ENCODE data around the gene MAP1LC3A. TPM values are rescaled to one million over a fixed set of nuclear protein-coding genes. Genes with fewer than 3 reads are reported as not detected.

The MAP1LC3A gene
- total and polyA plus RNA-seq, 4 donors = 4.9 to 38.8 (median 12.7) TPM

GRCh38 chr20:34579979-34580940 is 21.7 kb downstream of the MAP1LC3A start:
- H3K36me3 ChIP-seq (ENCODE audit: control insufficient read depth in 4 of 4, insufficient read depth in 3 of 4, low read depth in 1 of 4, low read length in 3 of 4) = peaks cover 0 to 7% (median 2%) of the 10 kb centered on the region in 4 donors
- no peak overlapping the region for H3K9ac ChIP-seq (ENCODE audit: low read depth in 1 of 2, low read length in 2 of 2)
- no peak overlapping the region for H3K27ac ChIP-seq (ENCODE audit: low read depth in 1 of 2, low read length in 2 of 2)
- DNase-seq (ENCODE audit: low spot score) = no peak
- H3K4me3 ChIP-seq (ENCODE audit: low read depth in 1 of 3, low read length in 3 of 3) = no peak overlapping the region
- 90% methylated on average over 7 of the region's 7 CpGs for WGBS
- H3K4me1 ChIP-seq (ENCODE audit: control insufficient read depth in 4 of 4, insufficient read depth in 4 of 4, low read length in 3 of 4) = no peaks in the 10 kb centered on the region
- H3K9me3 ChIP-seq (ENCODE audit: control insufficient read depth in 4 of 4, low read length in 3 of 4) = no peaks in the 10 kb centered on the region
- no peaks in the 10 kb centered on the region for H3K27me3 ChIP-seq (ENCODE audit: control insufficient read depth in 4 of 4, insufficient read depth in 4 of 4, low read length in 3 of 4)
- no peak for TF ChIP-seq JUND (IDR thresholded peaks at IDR 0.05)
- no peak for TF ChIP-seq MAX (IDR thresholded peaks at IDR 0.05)
- TF ChIP-seq TAF1 (conservative IDR thresholded peaks at IDR 0.05) = no peak
- TF ChIP-seq HNF4G (IDR thresholded peaks at IDR 0.05) = no peak
- no peak for TF ChIP-seq NR2F2 (IDR thresholded peaks at IDR 0.05)
- TF ChIP-seq HNF4A (conservative IDR thresholded peaks at IDR 0.05) = no peak
- no peak for TF ChIP-seq RAD21 (IDR thresholded peaks at IDR 0.05)
- no peak for TF ChIP-seq YY1 (IDR thresholded peaks at IDR 0.05)
- no peak for TF ChIP-seq CTCF (IDR thresholded peaks at IDR 0.05; ENCODE audit: low read depth, low read length, missing input control)
- TF ChIP-seq FOXA1 (IDR thresholded peaks at IDR 0.05) = no peak
- no peak for TF ChIP-seq RXRA (IDR thresholded peaks at IDR 0.05)
- TF ChIP-seq REST (IDR thresholded peaks at IDR 0.05) = no peak
- no peak for TF ChIP-seq FOXA2 (IDR thresholded peaks at IDR 0.05)
- no peak for TF ChIP-seq ATF3 (IDR thresholded peaks at IDR 0.05)
- TF ChIP-seq SP1 (IDR thresholded peaks at IDR 0.05) = no peak
- TF ChIP-seq GABPA (IDR thresholded peaks at IDR 0.05 in 1 of 2, conservative IDR thresholded peaks at IDR 0.05 in 1 of 2) = no peak
- TF ChIP-seq ZBTB33 (IDR thresholded peaks at IDR 0.05) = no peak
- TF ChIP-seq EGR1 (IDR thresholded peaks at IDR 0.05; ENCODE audit: low read depth in 2 of 2) = no peak

Data from liver (tissue), 9 donors.